PC-3 (cell line): ENCODE results near the gene RANGAP1. TPM values are rescaled to one million over a fixed set of nuclear protein-coding genes. Genes with fewer than 3 reads are reported as not detected.

Source experiments
- ATAC-seq: fragments of 200-7000 bp; cut with Tn5 transposase; 2 replicates; pipeline ENCODE4 v1.9.1; 2020; ENCODE audit warnings: mild to moderate bottlenecking, moderate library complexity
- Bru-seq: library from RNA; stranded (reverse); fragments of 400-500 nt; gene quantifications from one replicate; lab custom pipeline; 2021; lab: Mats Ljungman, UMichigan
- BruChase-seq, 2 experiments: library from RNA; stranded (reverse); fragments of 400-500 nt; gene quantifications; one replicate each; lab custom pipeline; 2021; lab: Mats Ljungman, UMichigan
- BruUV-seq: library from RNA; stranded (reverse); fragments of 400-500 nt; replicated peaks from 2 replicates; lab custom pipeline; 2021; lab: Mats Ljungman, UMichigan
- CTCF ChIA-PET: fragments of 300-600 bp; sonication (Branson Sonifier 250); formaldehyde crosslinking; loops from one replicate; lab custom pipeline; 2022; ENCODE audit warnings: antibody characterized with exemption; lab: Charles Lee
- POLR2A ChIA-PET: fragments of 300-600 bp; sonication (Branson Sonifier 250); formaldehyde crosslinking; loops from one replicate; lab custom pipeline; 2022; ENCODE audit warnings: antibody characterized with exemption; ENCODE audit not compliant: unreplicated experiment; lab: Charles Lee
- DNase-seq: peaks from one replicate; pipeline ENCODE4 v3.0.0-alpha.2; 2015
- H2AFZ ChIP-seq: fragments of 300-600 bp; sonication (generic); 2 replicates; pipeline ENCODE4 v1.6.0; 2016; ENCODE audit warnings: antibody characterized with exemption, low read length
- H3F3A ChIP-seq: fragments of 300-600 bp; sonication (generic); one replicate; pipeline ENCODE4 v1.6.0; 2017; ENCODE audit warnings: antibody characterized with exemption, low read length, control low read depth, mild to moderate bottlenecking; ENCODE audit not compliant: unreplicated experiment
- H3K27ac ChIP-seq: fragments of 300-600 bp; sonication (generic); 2 replicates; pipeline ENCODE4 v1.5.1; 2016; ENCODE audit warnings: mild to moderate bottlenecking, low read length
- H3K27me3 ChIP-seq: fragments of 300-600 bp; sonication (generic); 2 replicates; pipeline ENCODE4 v1.6.1; 2016; ENCODE audit warnings: low read length, mixed read lengths
- H3K36me3 ChIP-seq: fragments of 300-600 bp; sonication (generic); 2 replicates; pipeline ENCODE4 v1.6.1; 2016; ENCODE audit warnings: low read depth, mixed run types, low read length, mixed read lengths
- H3K4me1 ChIP-seq: fragments of 300-600 bp; sonication (generic); 2 replicates; pipeline ENCODE4 v1.5.1; 2016; ENCODE audit warnings: low read length; ENCODE audit not compliant: insufficient read depth
- H3K4me2 ChIP-seq: fragments of 300-600 bp; sonication (generic); 2 replicates; pipeline ENCODE4 v1.6.0; 2016; ENCODE audit warnings: low read length
- H3K4me3 ChIP-seq: fragments of 300-600 bp; sonication (generic); 2 replicates; pipeline ENCODE4 v1.5.1; 2016; ENCODE audit warnings: mild to moderate bottlenecking, low read length, mixed read lengths
- H3K79me2 ChIP-seq: fragments of 300-600 bp; sonication (generic); 2 replicates; pipeline ENCODE4 v1.6.1; 2017; ENCODE audit warnings: low read length, mixed read lengths
- H3K9ac ChIP-seq: fragments of 300-600 bp; sonication (generic); 2 replicates; pipeline ENCODE4 v1.6.0; 2016; ENCODE audit warnings: mild to moderate bottlenecking, low read length
- H3K9me2 ChIP-seq: fragments of 300-600 bp; sonication (generic); replicated peaks from 2 replicates; pipeline ENCODE4 v1.6.1; 2016; ENCODE audit warnings: mixed run types, low read length, mixed read lengths
- H3K9me3 ChIP-seq: fragments of 300-600 bp; sonication (generic); 2 replicates; pipeline ENCODE4 v1.6.1; 2016; ENCODE audit warnings: low read length, mixed read lengths
- H4K20me1 ChIP-seq: fragments of 300-600 bp; sonication (generic); 2 replicates; pipeline ENCODE4 v1.6.1; 2016; ENCODE audit warnings: low read length, mixed read lengths
- CTCF ChIP-seq: fragments of 300-600 bp; sonication (generic); conservative IDR thresholded peaks from 2 replicates; pipeline ENCODE4 v1.5.1; 2017; ENCODE audit warnings: antibody characterized with exemption, low read depth, mild to moderate bottlenecking, low read length
- EZH2 ChIP-seq: fragments of 300-600 bp; sonication (generic); IDR thresholded peaks from one replicate; pipeline ENCODE4 v1.6.1; 2017; ENCODE audit warnings: antibody characterized with exemption, mild to moderate bottlenecking, low read length; ENCODE audit not compliant: unreplicated experiment
- EZH2phosphoT487 ChIP-seq: fragments of 300-600 bp; sonication (generic); IDR thresholded peaks from 2 replicates; pipeline ENCODE4 v1.6.1; 2018; ENCODE audit warnings: mild to moderate bottlenecking, antibody characterized with exemption, low read length, borderline replicate concordance
- intact Hi-C: fragments of 100-400 bp; cut with micrococcal nuclease; formaldehyde crosslinking; loops from 2 replicates; pipeline ENCODE4 v1.9.0; 2023
- long read RNA-seq: library from polyadenylated mRNA; unstranded; transcript quantifications from one replicate; pipeline ENCODE4 v2.0.0, GENCODE V29; 2021; ENCODE audit not compliant: unreplicated experiment
- total RNA-seq: library from RNA; depleted of rRNA; stranded (reverse); fragments of >200 nt; gene quantifications from 2 replicates; pipeline ENCODE4 v1.2.3, GENCODE V29; 2014; rRNA removed

RANGAP1 gene
- total RNA-seq (99.0 and 128 TPM in 2 replicates), Bru-seq, nascent RNA (percentile 75 among the genes with signal in this experiment), BruChase-seq, experiment 1, labeled RNA remaining after a 6-hour chase (percentile 83 among the genes with signal in this experiment), BruChase-seq, experiment 2, labeled RNA remaining after a 2-hour chase (percentile 76 among the genes with signal in this experiment)
- long read RNA-seq, full-length matches to known transcripts, result 129 of 244 reads
- long read RNA-seq, partial matches to known transcripts, result 43 of 244 reads
- long read RNA-seq, other reads (novel, unspliced or antisense), result 72 of 244 reads

- H4K20me1 ChIP-seq, result peaks cover 21% of the 10 kb centered on the region
- peaks cover 45% of the 10 kb centered on the region for H3K4me1 ChIP-seq
- no peaks in the 10 kb centered on the region for H3K27me3 ChIP-seq
- H3K4me2 ChIP-seq, result peak within 1 kb of the TSS; percentile 100
- H3K9ac ChIP-seq, result peak within 1 kb of the TSS; percentile 97
- peak within 1 kb of the TSS; percentile 96 for H3K4me3 ChIP-seq
- peak within 1 kb of the TSS; percentile 90 for H3K27ac ChIP-seq
- peaks cover 21% of the 10 kb centered on the region for H3K36me3 ChIP-seq
- TSS peak; percentile 61 for BruUV-seq
- H2AFZ ChIP-seq, result peak within 1 kb of the TSS; percentile 75
- TF ChIP-seq CTCF (no peak), EZH2 (no peak), EZH2phosphoT487 (no peak)
- H3K9me3 ChIP-seq, result no peaks in the 10 kb centered on the region
- intact Hi-C loops, result loop anchor here (1.0 to 5.0 kb wide), 2 partner anchors 15 to 96 kb away; partner anchors contain the start of genes TEF and ZC3H7B
- DNase-seq (peak; percentile 96), ATAC-seq (peak; percentile 92)
- H3K9me2 ChIP-seq, result no peaks in the 10 kb centered on the region
- ChIA-PET POLR2A (no interaction called here), CTCF (interaction anchor here (0.7 to 0.9 kb wide), 2 partner anchors 117 to 208 kb away, joined by 3 to 4 read pairs; no protein-coding TSS in a partner anchor)
- peaks cover 4% of the 10 kb centered on the region for H3F3A ChIP-seq
- peaks cover 49% of the 10 kb centered on the region for H3K79me2 ChIP-seq
Measured at GRCh38 chr22:41285820-41286638, at the start of gene RANGAP1. Gene RANGAP1 (minus strand): TSS chr22:41286187. CDS start chr22:41281044, 5,143 bp downstream.

- ChIA-PET CTCF (no interaction called here), POLR2A (no interaction called here)
- H3K27me3 ChIP-seq, result no peaks in the 10 kb centered on the region
- TF ChIP-seq EZH2phosphoT487 (no peak), EZH2 (no peak), CTCF (no peak)
- no peaks in the 10 kb centered on the region for H3K9me3 ChIP-seq
- no peak overlapping the region for H3K4me2 ChIP-seq
- H3K4me1 ChIP-seq, result no peaks in the 10 kb centered on the region
- no peak overlapping the region for H3K4me3 ChIP-seq
- H3F3A ChIP-seq, result no peaks in the 10 kb centered on the region
- DNase-seq, result no peak
- intact Hi-C loops, result no loop called here
- H3K79me2 ChIP-seq, result no peaks in the 10 kb centered on the region
- H3K9ac ChIP-seq, result no peak overlapping the region
- no peaks in the 10 kb centered on the region for H4K20me1 ChIP-seq
- no peaks in the 10 kb centered on the region for H3K36me3 ChIP-seq
- no TSS peak for BruUV-seq
- H3K9me2 ChIP-seq, result no peaks in the 10 kb centered on the region
- ATAC-seq, result no peak
- H3K27ac ChIP-seq, result no peak overlapping the region
- H2AFZ ChIP-seq, result no peak overlapping the region
Measured at GRCh38 chr22:41334951-41335635, 49.1 kb upstream of the RANGAP1 start.
